Endodermal cell (in vitro differentiated cells): Measurements from ENCODE around the gene TFF2. TPM values are rescaled to one million over a fixed set of nuclear protein-coding genes. Genes with fewer than 3 reads are reported as not detected.

Source experiments
- DNase-seq: peaks from one replicate; pipeline ENCODE4 v3.0.0-alpha.2; 2017
- H3K27ac ChIP-seq: 2 replicates; pipeline ENCODE4 v1.5.1; 2013; ENCODE audit warnings: mild to moderate bottlenecking, low read depth, low read length, moderate library complexity
- H3K27me3 ChIP-seq: 2 replicates; pipeline ENCODE4 v1.6.1; 2013; ENCODE audit warnings: mild to moderate bottlenecking, low read length, moderate library complexity; ENCODE audit not compliant: insufficient read depth, control insufficient read depth, poor library complexity, severe bottlenecking
- H3K36me3 ChIP-seq: 2 replicates; pipeline ENCODE4 v1.7.0; 2013; ENCODE audit warnings: mild to moderate bottlenecking, low read length, moderate library complexity; ENCODE audit not compliant: control insufficient read depth, insufficient read depth
- H3K4me1 ChIP-seq: one replicate; pipeline ENCODE4 v1.7.0; 2013; ENCODE audit warnings: low read length; ENCODE audit not compliant: control insufficient read depth, insufficient read depth
- H3K4me3 ChIP-seq: 2 replicates; pipeline ENCODE4 v1.5.1; 2013; ENCODE audit warnings: mild to moderate bottlenecking, low read length, moderate library complexity
- H3K9ac ChIP-seq: 2 replicates; pipeline ENCODE4 v1.6.1; 2013; ENCODE audit warnings: mild to moderate bottlenecking, low read length, moderate library complexity; ENCODE audit not compliant: poor library complexity, severe bottlenecking; ENCODE audit errors: extremely low read depth
- H3K9me3 ChIP-seq: 2 replicates; pipeline ENCODE4 v1.6.1; 2013; ENCODE audit warnings: mild to moderate bottlenecking, low read length, moderate library complexity; ENCODE audit not compliant: control insufficient read depth
- H3K27ac Mint-ChIP-seq: 2 replicates; pipeline ENCODE4 v1.8.0; 2020; ENCODE audit warnings: mixed read lengths
- H3K27me3 Mint-ChIP-seq: 2 replicates; pipeline ENCODE4 v1.8.0; 2021; ENCODE audit warnings: mild to moderate bottlenecking, mixed read lengths; ENCODE audit not compliant: insufficient read depth
- H3K36me3 Mint-ChIP-seq: 2 replicates; pipeline ENCODE4 v1.8.0; 2020; ENCODE audit warnings: low read depth, mixed read lengths
- H3K4me1 Mint-ChIP-seq: 2 replicates; pipeline ENCODE4 v1.8.0; 2020; ENCODE audit warnings: mixed read lengths
- H3K4me3 Mint-ChIP-seq: 2 replicates; pipeline ENCODE4 v1.8.0; 2020; ENCODE audit warnings: mild to moderate bottlenecking, moderate library complexity, mixed read lengths
- H3K9me3 Mint-ChIP-seq: 2 replicates; pipeline ENCODE4 v1.8.0; 2020; ENCODE audit warnings: mild to moderate bottlenecking, mixed read lengths
- WGBS, 2 experiments: methylation state at CpG; one replicate each; pipeline versions ENCODE4 v1.1.5 to v1.1.7; 2013; ENCODE audit warnings: missing lambda C conversion rate in 2 of 2, mixed read lengths in 1 of 2; ENCODE audit not compliant: insufficient coverage in 1 of 2, insufficient read length in 1 of 2; 5-methylcytosine and 5-hydroxymethylcytosine counted together
- total RNA-seq, 2 donors: library from RNA; stranded (reverse); fragmentation: NEBNext Ultra II Directional in 1 of 2; extraction: Animal tissue kit (Norgen Biotek cat#: 25700) in 1 of 2; gene quantifications; 2 replicates in 1 of 2; 3 replicates in 1 of 2; pipeline ENCODE4 v1.2.1, GENCODE V29; 2021
- TF ChIP-seq, protein P1 (sequence below): fragments of 200-600 bp; sonication (generic); conservative IDR thresholded peaks from 2 replicates; pipeline ENCODE4 v1.5.0; 2021; ENCODE audit warnings: antibody characterized with exemption, mild to moderate bottlenecking

TFF2 gene
- total RNA-seq, 2 donors from 2014 or later = not detected

DNA sequence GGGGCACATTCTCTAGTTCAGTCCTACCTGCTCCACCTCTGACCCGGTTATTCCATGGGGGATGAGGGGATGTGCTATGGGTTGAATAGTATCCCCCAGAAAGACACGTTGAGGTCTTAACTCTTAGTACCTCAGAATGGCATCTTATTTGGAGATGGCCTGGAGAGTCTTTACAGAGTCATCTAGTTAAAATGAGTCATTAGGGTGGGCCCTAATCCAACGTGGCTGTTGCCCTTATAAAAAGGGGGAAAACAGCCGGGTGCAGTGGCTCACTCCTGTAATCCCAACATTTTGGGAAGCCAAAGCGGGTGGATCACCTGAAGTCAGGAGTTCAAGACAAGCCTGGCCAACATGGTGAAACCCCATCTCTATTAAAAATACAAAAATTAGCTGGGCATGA, 39.4 kb upstream of the TFF2 start:
- WGBS, 2 experiments = 75 to 82% methylated on average over 4 to 5 of the region's 5 CpGs
- H3K4me1 Mint-ChIP-seq = peaks cover 9% of the 10 kb centered on the region
- TF ChIP-seq, protein P1, sequence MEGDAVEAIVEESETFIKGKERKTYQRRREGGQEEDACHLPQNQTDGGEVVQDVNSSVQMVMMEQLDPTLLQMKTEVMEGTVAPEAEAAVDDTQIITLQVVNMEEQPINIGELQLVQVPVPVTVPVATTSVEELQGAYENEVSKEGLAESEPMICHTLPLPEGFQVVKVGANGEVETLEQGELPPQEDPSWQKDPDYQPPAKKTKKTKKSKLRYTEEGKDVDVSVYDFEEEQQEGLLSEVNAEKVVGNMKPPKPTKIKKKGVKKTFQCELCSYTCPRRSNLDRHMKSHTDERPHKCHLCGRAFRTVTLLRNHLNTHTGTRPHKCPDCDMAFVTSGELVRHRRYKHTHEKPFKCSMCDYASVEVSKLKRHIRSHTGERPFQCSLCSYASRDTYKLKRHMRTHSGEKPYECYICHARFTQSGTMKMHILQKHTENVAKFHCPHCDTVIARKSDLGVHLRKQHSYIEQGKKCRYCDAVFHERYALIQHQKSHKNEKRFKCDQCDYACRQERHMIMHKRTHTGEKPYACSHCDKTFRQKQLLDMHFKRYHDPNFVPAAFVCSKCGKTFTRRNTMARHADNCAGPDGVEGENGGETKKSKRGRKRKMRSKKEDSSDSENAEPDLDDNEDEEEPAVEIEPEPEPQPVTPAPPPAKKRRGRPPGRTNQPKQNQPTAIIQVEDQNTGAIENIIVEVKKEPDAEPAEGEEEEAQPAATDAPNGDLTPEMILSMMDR = no peak

DNA sequence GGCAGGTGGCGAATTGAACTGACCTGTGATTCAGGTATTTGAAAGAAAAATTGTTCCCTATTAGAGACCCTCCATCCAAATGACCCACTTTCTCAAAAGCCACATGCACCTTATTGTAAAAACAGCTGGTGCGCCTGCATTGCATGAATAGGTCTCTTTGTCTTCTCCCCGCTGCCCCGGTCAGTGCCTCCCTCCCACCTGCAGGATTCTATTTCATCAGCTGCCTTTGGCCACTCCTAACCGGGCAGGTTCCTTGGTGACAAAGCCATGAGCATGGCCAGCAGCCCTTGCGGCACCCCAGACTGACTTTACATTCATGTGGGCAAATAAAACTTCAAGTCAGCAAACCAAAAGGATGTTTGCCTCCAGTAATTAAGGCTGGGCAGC, 38.6 kb upstream of the TFF2 start:
- H3K4me3 Mint-ChIP-seq = no peak overlapping the region
- H3K27ac Mint-ChIP-seq = no peak overlapping the region
- H3K27me3 ChIP-seq = no peaks in the 10 kb centered on the region
- no peak overlapping the region for H3K4me3 ChIP-seq
- no peak for DNase-seq
- H3K27me3 Mint-ChIP-seq = peaks cover 4% of the 10 kb centered on the region
- no peaks in the 10 kb centered on the region for H3K36me3 Mint-ChIP-seq
- WGBS, 2 experiments = 73 to 83% methylated on average over 3 to 6 of the region's 6 CpGs
- no peaks in the 10 kb centered on the region for H3K36me3 ChIP-seq
- H3K9me3 Mint-ChIP-seq = no peaks in the 10 kb centered on the region
- no peaks in the 10 kb centered on the region for H3K4me1 ChIP-seq
- H3K9me3 ChIP-seq = no peaks in the 10 kb centered on the region
- H3K9ac ChIP-seq = no peak overlapping the region
- TF ChIP-seq, protein P1 = no peak
- H3K4me1 Mint-ChIP-seq = peaks cover 9% of the 10 kb centered on the region
- H3K27ac ChIP-seq = no peak overlapping the region

More for the DNA sequence above, 39.4 kb upstream of the TFF2 start:
- Histone ChIP-seq H3K36me3 (no peaks in the 10 kb centered on the region), H3K9me3 (no peaks in the 10 kb centered on the region), H3K4me1 (no peaks in the 10 kb centered on the region), H3K27me3 (no peaks in the 10 kb centered on the region), H3K27ac (no peak overlapping the region), H3K4me3 (no peak overlapping the region), H3K9ac (no peak overlapping the region)
- Mint-ChIP-seq H3K27me3 (peaks cover 2% of the 10 kb centered on the region), H3K36me3 (no peaks in the 10 kb centered on the region), H3K9me3 (no peaks in the 10 kb centered on the region), H3K27ac (no peak overlapping the region), H3K4me3 (no peak overlapping the region)
- no peak for DNase-seq

DNA sequence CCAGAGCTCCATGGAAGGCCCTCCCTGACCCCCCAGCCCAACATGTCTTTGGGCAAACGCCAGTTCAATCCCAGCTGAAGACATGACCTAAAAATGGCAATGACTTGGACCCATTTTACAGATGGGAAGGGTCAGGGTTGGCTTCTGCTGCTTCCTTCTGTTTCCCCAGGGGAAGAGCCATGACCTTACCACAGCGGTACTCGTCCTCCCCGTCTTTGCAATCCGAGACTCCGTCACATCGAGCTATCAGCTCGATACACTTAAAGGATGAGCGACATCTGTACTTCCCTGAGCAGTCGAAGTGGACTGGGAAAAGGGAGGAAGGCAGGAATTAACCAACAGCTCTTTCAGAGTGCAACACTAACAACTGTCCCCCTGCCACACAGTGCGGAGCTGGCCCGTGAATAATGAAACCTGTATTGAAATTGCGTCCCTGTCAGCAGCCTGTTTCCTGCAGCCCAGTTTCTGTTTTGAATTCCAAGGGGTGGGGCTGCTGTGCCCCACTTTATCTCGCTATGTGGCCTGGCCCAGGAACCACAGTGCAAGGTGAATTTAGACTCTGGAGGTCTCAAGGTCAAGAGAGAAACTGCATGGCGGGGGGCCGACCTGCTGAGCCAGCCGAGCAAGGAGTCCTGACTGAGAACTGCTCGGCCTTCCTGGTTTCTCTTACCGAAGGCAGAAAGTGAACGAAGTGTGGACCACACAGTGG, 38.1 kb upstream of the TFF2 start:
- H3K36me3 ChIP-seq = no peaks in the 10 kb centered on the region
- no peak overlapping the region for H3K27ac ChIP-seq
- H3K9me3 ChIP-seq = no peaks in the 10 kb centered on the region
- H3K4me3 ChIP-seq = no peak overlapping the region
- no peaks in the 10 kb centered on the region for H3K4me1 ChIP-seq
- no peaks in the 10 kb centered on the region for H3K9me3 Mint-ChIP-seq
- peaks cover 9% of the 10 kb centered on the region for H3K4me1 Mint-ChIP-seq
- H3K27me3 Mint-ChIP-seq = peaks cover 4% of the 10 kb centered on the region
- no peaks in the 10 kb centered on the region for H3K36me3 Mint-ChIP-seq
- H3K4me3 Mint-ChIP-seq = no peak overlapping the region
- H3K9ac ChIP-seq = no peak overlapping the region
- no peak overlapping the region for H3K27ac Mint-ChIP-seq
- H3K27me3 ChIP-seq = no peaks in the 10 kb centered on the region
- TF ChIP-seq, protein P1 = no peak
- 82 to 85% methylated on average over 16 to 20 of the region's 20 CpGs for WGBS, 2 experiments
- no peak for DNase-seq
